PC-3 (cell line): ENCODE results near the gene UBE2E2. TPM values are rescaled to one million over a fixed set of nuclear protein-coding genes. Genes with fewer than 3 reads are reported as not detected.

ENCODE experiments used
- ATAC-seq: fragments of 200-7000 bp; cut with Tn5 transposase; 2 replicates; pipeline ENCODE4 v1.9.1; 2020; ENCODE audit warnings: mild to moderate bottlenecking, moderate library complexity
- BruUV-seq: library from RNA; stranded (reverse); fragments of 400-500 nt; replicated peaks from 2 replicates; lab custom pipeline; 2021; lab: Mats Ljungman, UMichigan
- CTCF ChIA-PET: fragments of 300-600 bp; sonication (Branson Sonifier 250); formaldehyde crosslinking; loops from one replicate; lab custom pipeline; 2022; ENCODE audit warnings: antibody characterized with exemption; lab: Charles Lee
- POLR2A ChIA-PET: fragments of 300-600 bp; sonication (Branson Sonifier 250); formaldehyde crosslinking; loops from one replicate; lab custom pipeline; 2022; ENCODE audit warnings: antibody characterized with exemption; ENCODE audit not compliant: unreplicated experiment; lab: Charles Lee
- DNase-seq: peaks from one replicate; pipeline ENCODE4 v3.0.0-alpha.2; 2015
- H2AFZ ChIP-seq: fragments of 300-600 bp; sonication (generic); 2 replicates; pipeline ENCODE4 v1.6.0; 2016; ENCODE audit warnings: antibody characterized with exemption, low read length
- H3F3A ChIP-seq: fragments of 300-600 bp; sonication (generic); one replicate; pipeline ENCODE4 v1.6.0; 2017; ENCODE audit warnings: antibody characterized with exemption, low read length, control low read depth, mild to moderate bottlenecking; ENCODE audit not compliant: unreplicated experiment
- H3K27ac ChIP-seq: fragments of 300-600 bp; sonication (generic); 2 replicates; pipeline ENCODE4 v1.5.1; 2016; ENCODE audit warnings: mild to moderate bottlenecking, low read length
- H3K27me3 ChIP-seq: fragments of 300-600 bp; sonication (generic); 2 replicates; pipeline ENCODE4 v1.6.1; 2016; ENCODE audit warnings: low read length, mixed read lengths
- H3K36me3 ChIP-seq: fragments of 300-600 bp; sonication (generic); 2 replicates; pipeline ENCODE4 v1.6.1; 2016; ENCODE audit warnings: low read depth, mixed run types, low read length, mixed read lengths
- H3K4me1 ChIP-seq: fragments of 300-600 bp; sonication (generic); 2 replicates; pipeline ENCODE4 v1.5.1; 2016; ENCODE audit warnings: low read length; ENCODE audit not compliant: insufficient read depth
- H3K4me2 ChIP-seq: fragments of 300-600 bp; sonication (generic); 2 replicates; pipeline ENCODE4 v1.6.0; 2016; ENCODE audit warnings: low read length
- H3K4me3 ChIP-seq: fragments of 300-600 bp; sonication (generic); 2 replicates; pipeline ENCODE4 v1.5.1; 2016; ENCODE audit warnings: mild to moderate bottlenecking, low read length, mixed read lengths
- H3K79me2 ChIP-seq: fragments of 300-600 bp; sonication (generic); 2 replicates; pipeline ENCODE4 v1.6.1; 2017; ENCODE audit warnings: low read length, mixed read lengths
- H3K9ac ChIP-seq: fragments of 300-600 bp; sonication (generic); 2 replicates; pipeline ENCODE4 v1.6.0; 2016; ENCODE audit warnings: mild to moderate bottlenecking, low read length
- H3K9me2 ChIP-seq: fragments of 300-600 bp; sonication (generic); replicated peaks from 2 replicates; pipeline ENCODE4 v1.6.1; 2016; ENCODE audit warnings: mixed run types, low read length, mixed read lengths
- H3K9me3 ChIP-seq: fragments of 300-600 bp; sonication (generic); 2 replicates; pipeline ENCODE4 v1.6.1; 2016; ENCODE audit warnings: low read length, mixed read lengths
- H4K20me1 ChIP-seq: fragments of 300-600 bp; sonication (generic); 2 replicates; pipeline ENCODE4 v1.6.1; 2016; ENCODE audit warnings: low read length, mixed read lengths
- CTCF ChIP-seq: fragments of 300-600 bp; sonication (generic); conservative IDR thresholded peaks from 2 replicates; pipeline ENCODE4 v1.5.1; 2017; ENCODE audit warnings: antibody characterized with exemption, low read depth, mild to moderate bottlenecking, low read length
- EZH2 ChIP-seq: fragments of 300-600 bp; sonication (generic); IDR thresholded peaks from one replicate; pipeline ENCODE4 v1.6.1; 2017; ENCODE audit warnings: antibody characterized with exemption, mild to moderate bottlenecking, low read length; ENCODE audit not compliant: unreplicated experiment
- EZH2phosphoT487 ChIP-seq: fragments of 300-600 bp; sonication (generic); IDR thresholded peaks from 2 replicates; pipeline ENCODE4 v1.6.1; 2018; ENCODE audit warnings: mild to moderate bottlenecking, antibody characterized with exemption, low read length, borderline replicate concordance
- intact Hi-C: fragments of 100-400 bp; cut with micrococcal nuclease; formaldehyde crosslinking; loops from 2 replicates; pipeline ENCODE4 v1.9.0; 2023
- total RNA-seq: library from RNA; depleted of rRNA; stranded (reverse); fragments of >200 nt; gene quantifications from 2 replicates; pipeline ENCODE4 v1.2.3, GENCODE V29; 2014

UBE2E2 gene
- total RNA-seq, 1 experiment from 2014 or later = 25.6 TPM

- peaks cover 90% of the 10 kb centered on the region for H3K79me2 ChIP-seq
- intact Hi-C loops = loop anchor here (5.0 kb wide), 1 partner anchor 92 kb away; no protein-coding TSS in a partner anchor
- H4K20me1 ChIP-seq = peaks cover 38% of the 10 kb centered on the region
- no peak for TF ChIP-seq CTCF
- no peaks in the 10 kb centered on the region for H3K9me2 ChIP-seq
- no peak overlapping the region for H2AFZ ChIP-seq
- H3K9me3 ChIP-seq = no peaks in the 10 kb centered on the region
- H3K4me3 ChIP-seq = no peak overlapping the region
- peaks cover 21% of the 10 kb centered on the region for H3K4me1 ChIP-seq
- BruUV-seq = no TSS peak
- no peak overlapping the region for H3K27ac ChIP-seq
- ChIA-PET POLR2A (interaction anchor here (0.6 to 0.7 kb wide), 2 partner anchors 19 to 162 kb away, joined by 3 to 4 read pairs; no protein-coding TSS in a partner anchor), CTCF (interaction anchor here (0.6 to 1.0 kb wide), 2 partner anchors 11 to 12 kb away, joined by 3 to 4 read pairs; no protein-coding TSS in a partner anchor)
- H3F3A ChIP-seq = no peaks in the 10 kb centered on the region
- no peaks in the 10 kb centered on the region for H3K27me3 ChIP-seq
- DNase-seq (no peak), ATAC-seq (peak; percentile 16; the same call in 1 of the 2 replicates)
- H3K36me3 ChIP-seq = no peaks in the 10 kb centered on the region
- no peak overlapping the region for H3K4me2 ChIP-seq
- H3K9ac ChIP-seq = no peak overlapping the region
These were observed 37.2 kb downstream of the UBE2E2 start for GRCh38 chr3:23240171-23240785.

GRCh38 chr3:23241256-23241655 is 38.1 kb downstream of the UBE2E2 start:
- DNase-seq (no peak), ATAC-seq (no peak)
- ChIA-PET CTCF (no interaction called here), POLR2A (no interaction called here)
- Histone ChIP-seq H4K20me1 (peaks cover 38% of the 10 kb centered on the region), H3K36me3 (no peaks in the 10 kb centered on the region), H3K9me3 (no peaks in the 10 kb centered on the region), H3F3A (no peaks in the 10 kb centered on the region), H3K9me2 (no peaks in the 10 kb centered on the region), H3K27ac (peak overlapping the region; percentile 64; the same call in 1 of the 2 replicates), H3K79me2 (peaks cover 90% of the 10 kb centered on the region), H3K9ac (no peak overlapping the region), H3K4me1 (peaks cover 21% of the 10 kb centered on the region), H3K4me2 (no peak overlapping the region), H2AFZ (no peak overlapping the region), H3K4me3 (no peak overlapping the region), H3K27me3 (no peaks in the 10 kb centered on the region)
- no TSS peak for BruUV-seq
- intact Hi-C loops = loop anchor here (5.0 kb wide), 1 partner anchor 91 kb away; no protein-coding TSS in a partner anchor
- no peak for TF ChIP-seq CTCF
- no peak for TF ChIP-seq EZH2phosphoT487
- no peak for TF ChIP-seq EZH2

DNA sequence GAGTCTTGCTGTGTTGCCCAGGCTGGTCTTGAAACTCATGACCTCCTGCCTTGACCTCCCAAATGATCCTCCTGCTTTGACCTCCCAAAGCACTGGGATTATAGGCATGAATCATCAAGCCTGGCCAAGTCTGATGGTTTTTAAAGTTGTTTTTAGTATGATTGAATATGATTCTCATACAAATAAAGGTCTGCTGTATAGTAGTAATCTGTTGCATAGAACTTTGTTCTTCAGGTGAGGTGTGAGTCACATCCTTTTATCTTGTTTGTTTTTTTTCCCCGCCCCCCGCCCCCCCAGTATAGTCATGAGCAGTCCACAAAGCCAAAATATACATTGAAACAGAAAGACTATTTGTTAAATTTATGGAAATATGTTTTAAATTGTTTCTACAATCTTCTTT is 39.0 kb downstream of the UBE2E2 start:
- ChIA-PET POLR2A (no interaction called here), CTCF (no interaction called here)
- peaks cover 87% of the 10 kb centered on the region for H3K79me2 ChIP-seq
- no peak overlapping the region for H2AFZ ChIP-seq
- ATAC-seq = peak; percentile 86
- intact Hi-C loops = loop anchor here (5.0 kb wide), 1 partner anchor 90 kb away; no protein-coding TSS in a partner anchor
- no peaks in the 10 kb centered on the region for H3F3A ChIP-seq
- no peaks in the 10 kb centered on the region for H3K27me3 ChIP-seq
- H3K4me1 ChIP-seq = peaks cover 21% of the 10 kb centered on the region
- no peaks in the 10 kb centered on the region for H3K36me3 ChIP-seq
- H3K27ac ChIP-seq = peak overlapping the region; percentile 64
- H3K4me3 ChIP-seq = no peak overlapping the region
- H3K9ac ChIP-seq = no peak overlapping the region
- peaks cover 42% of the 10 kb centered on the region for H4K20me1 ChIP-seq
- H3K9me3 ChIP-seq = no peaks in the 10 kb centered on the region
- peak overlapping the region; percentile 48 for H3K4me2 ChIP-seq
- DNase-seq = peak; percentile 72
- no TSS peak for BruUV-seq
- TF ChIP-seq EZH2 (no peak), EZH2phosphoT487 (no peak), CTCF (no peak)
- no peaks in the 10 kb centered on the region for H3K9me2 ChIP-seq
